WERI-Rb-1 (cell line): Measurements from ENCODE around the gene DCLRE1B.

Experiments used
- DNase-seq: peaks from one replicate; pipeline ENCODE4 v3.0.0-alpha.2; 2020
- H3K27ac ChIP-seq: fragments of 250-450 bp; sonication (Bioruptor Pico); 2 replicates; pipeline ENCODE4 v1.5.1; 2020; ENCODE audit warnings: mild to moderate bottlenecking, moderate library complexity
- H3K27me3 ChIP-seq: fragments of 250-450 bp; sonication (Bioruptor Pico); 2 replicates; pipeline ENCODE4 v1.5.1; 2021; ENCODE audit warnings: mild to moderate bottlenecking, low read depth, moderate library complexity; ENCODE audit not compliant: insufficient read depth, severe bottlenecking
- H3K36me3 ChIP-seq: fragments of 250-450 bp; sonication (Bioruptor Pico); 2 replicates; pipeline ENCODE4 v1.5.1; 2020; ENCODE audit warnings: mild to moderate bottlenecking, moderate library complexity
- H3K4me3 ChIP-seq: 2 replicates; pipeline ENCODE4 v1.5.1; 2011; ENCODE audit warnings: low read depth, mild to moderate bottlenecking, control low read depth, low read length
- H3K9me3 ChIP-seq: fragments of 250-450 bp; sonication (Bioruptor Pico); 2 replicates; pipeline ENCODE4 v1.5.1; 2021; ENCODE audit warnings: mild to moderate bottlenecking, moderate library complexity; ENCODE audit not compliant: severe bottlenecking
- TF ChIP-seq, protein P1 (sequence below): IDR thresholded peaks from 2 replicates; pipeline ENCODE4 v1.5.1; 2011; ENCODE audit warnings: low read depth, mild to moderate bottlenecking, control low read depth, inconsistent platforms, low read length

Gene DCLRE1B

DNA sequence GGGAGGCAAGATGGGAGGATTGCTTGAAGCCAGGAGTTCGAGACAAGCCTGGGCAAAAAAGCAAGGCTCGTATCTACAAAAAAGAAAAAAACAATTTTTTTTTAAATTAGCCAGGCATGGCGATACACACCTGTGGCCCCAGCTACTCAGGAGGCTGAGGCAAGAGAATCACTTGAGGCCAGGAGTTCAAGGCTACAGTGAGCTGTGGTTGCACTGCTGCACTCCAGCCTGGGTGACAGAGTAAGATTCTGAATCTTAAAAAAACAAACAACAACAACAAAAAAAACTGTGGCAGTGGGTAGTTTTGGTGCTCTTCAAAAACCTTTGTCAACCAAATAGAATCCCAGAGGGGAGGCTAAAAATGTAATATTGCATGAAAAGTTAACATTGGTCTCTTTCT is 34.3 kb upstream of the DCLRE1B start:
- DNase-seq = no peak
- Histone ChIP-seq H3K36me3 (no peaks in the 10 kb centered on the region), H3K4me3 (no peak overlapping the region), H3K27me3 (no peaks in the 10 kb centered on the region), H3K9me3 (no peaks in the 10 kb centered on the region), H3K27ac (no peak overlapping the region)
- TF ChIP-seq, protein P1, sequence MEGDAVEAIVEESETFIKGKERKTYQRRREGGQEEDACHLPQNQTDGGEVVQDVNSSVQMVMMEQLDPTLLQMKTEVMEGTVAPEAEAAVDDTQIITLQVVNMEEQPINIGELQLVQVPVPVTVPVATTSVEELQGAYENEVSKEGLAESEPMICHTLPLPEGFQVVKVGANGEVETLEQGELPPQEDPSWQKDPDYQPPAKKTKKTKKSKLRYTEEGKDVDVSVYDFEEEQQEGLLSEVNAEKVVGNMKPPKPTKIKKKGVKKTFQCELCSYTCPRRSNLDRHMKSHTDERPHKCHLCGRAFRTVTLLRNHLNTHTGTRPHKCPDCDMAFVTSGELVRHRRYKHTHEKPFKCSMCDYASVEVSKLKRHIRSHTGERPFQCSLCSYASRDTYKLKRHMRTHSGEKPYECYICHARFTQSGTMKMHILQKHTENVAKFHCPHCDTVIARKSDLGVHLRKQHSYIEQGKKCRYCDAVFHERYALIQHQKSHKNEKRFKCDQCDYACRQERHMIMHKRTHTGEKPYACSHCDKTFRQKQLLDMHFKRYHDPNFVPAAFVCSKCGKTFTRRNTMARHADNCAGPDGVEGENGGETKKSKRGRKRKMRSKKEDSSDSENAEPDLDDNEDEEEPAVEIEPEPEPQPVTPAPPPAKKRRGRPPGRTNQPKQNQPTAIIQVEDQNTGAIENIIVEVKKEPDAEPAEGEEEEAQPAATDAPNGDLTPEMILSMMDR = no peak

DNA sequence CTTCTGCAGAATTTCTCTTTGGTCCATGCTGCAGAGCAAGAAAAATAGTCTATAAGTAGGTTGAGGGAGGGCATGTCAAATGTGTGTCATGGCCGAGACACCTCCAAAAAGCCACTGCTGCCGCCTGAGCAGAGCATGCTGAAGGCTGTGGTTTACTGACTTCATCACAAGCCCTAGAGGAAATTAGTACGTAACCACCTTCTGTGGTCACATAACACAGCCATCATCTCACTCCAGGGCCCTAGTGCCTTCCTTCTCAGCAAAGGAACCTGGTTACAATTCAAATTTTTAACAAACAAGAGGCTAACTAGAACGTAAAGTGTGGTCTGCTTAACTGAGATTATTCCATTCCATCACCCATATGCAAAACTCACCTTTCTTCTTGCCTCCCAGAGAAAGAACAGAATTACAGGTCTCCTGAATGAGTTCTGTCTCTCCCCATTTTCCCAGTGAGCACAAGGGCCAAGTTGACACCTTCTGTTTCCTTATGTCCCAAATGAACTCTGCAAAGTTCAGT is 33.5 kb upstream of the DCLRE1B start, which contains the start of gene PTPN22:
TSS of gene PTPN22 (minus strand) at position 116 of the 517 bp plus-strand sequence.
- Histone ChIP-seq H3K27me3 (no peaks in the 10 kb centered on the region), H3K4me3 (no peak within 1 kb of the TSS), H3K27ac (no peak within 1 kb of the TSS), H3K9me3 (no peaks in the 10 kb centered on the region), H3K36me3 (no peaks in the 10 kb centered on the region)
- TF ChIP-seq, protein P1 = no peak
- no peak for DNase-seq

DNA sequence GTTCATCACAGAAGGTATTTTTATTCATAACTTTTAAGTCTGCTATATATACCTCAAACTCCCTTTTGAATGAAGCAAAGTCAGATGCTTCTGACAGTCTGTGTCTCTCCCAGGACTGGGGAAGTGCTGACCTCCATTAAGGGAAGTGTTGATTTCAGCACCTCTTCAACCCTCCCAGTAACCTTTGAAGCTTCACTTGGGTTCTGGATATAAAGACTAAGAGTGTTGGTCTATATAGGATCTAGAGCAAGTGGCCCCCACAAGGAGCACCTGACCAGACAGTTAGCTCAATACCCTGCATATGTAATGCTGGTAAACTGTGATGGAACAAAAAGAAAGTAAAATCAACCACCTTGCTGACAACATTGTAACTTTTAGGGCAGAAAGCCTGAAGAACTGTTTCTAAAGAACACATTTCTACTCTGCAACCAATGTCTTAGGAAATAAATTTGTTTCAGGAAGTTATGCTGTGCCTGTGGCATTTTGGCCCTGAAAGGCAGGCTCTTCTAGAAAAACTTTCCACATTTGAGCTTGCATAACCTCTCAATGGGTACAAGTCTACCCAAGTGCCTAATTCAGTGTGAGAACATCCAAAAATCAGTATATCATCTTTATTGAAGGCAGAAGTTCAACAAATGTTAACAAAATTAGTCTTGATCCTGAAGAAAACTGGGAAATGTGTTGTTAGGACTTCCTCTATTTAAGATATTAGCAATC is 32.7 kb upstream of the DCLRE1B start:
- Histone ChIP-seq H3K27ac (no peak overlapping the region), H3K36me3 (no peaks in the 10 kb centered on the region), H3K4me3 (no peak overlapping the region), H3K27me3 (no peaks in the 10 kb centered on the region), H3K9me3 (no peaks in the 10 kb centered on the region)
- TF ChIP-seq, protein P1 = no peak
- no peak for DNase-seq

DNA sequence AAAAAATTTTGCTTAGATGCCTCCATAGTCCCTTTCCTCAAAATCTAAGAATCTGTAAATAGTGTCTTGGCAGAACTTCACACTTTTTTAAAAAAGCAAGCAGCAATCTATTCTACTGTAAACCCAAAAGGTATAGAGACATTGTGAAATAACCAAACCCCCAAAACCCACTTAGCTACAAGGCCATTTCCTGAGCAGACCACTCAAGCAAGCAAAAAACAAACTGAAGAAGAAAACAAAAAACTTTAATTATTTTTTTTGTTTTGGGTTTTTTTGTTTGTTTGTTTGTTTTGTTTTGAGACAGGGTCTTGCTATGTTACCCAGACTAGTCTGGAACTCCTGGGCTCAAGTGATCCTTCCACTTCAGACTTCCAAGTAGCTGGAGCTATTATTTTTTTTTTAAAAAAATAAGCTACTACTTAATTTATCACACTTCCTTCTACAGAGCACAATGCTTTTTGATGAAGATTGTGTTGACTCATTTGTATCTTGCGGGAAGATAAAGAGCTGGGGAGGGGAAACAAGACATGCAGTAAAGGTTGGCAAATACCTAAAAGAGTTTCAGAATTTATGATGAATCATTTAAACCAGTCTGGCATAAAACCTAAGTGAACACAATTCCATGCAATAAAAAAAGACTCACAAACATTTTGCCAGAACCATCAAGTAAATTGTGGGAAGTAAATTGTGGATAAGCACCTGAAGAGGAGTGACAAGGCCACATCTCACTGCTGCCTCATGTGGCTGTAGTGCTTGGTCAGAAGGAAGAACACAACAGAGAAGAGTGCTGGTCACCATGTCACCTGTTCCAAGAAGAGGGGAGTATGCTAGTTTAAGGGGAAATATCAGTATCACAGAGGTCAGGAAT is 30.9 kb upstream of the DCLRE1B start:
- H3K4me3 ChIP-seq = no peak overlapping the region
- H3K27ac ChIP-seq = no peak overlapping the region
- no peaks in the 10 kb centered on the region for H3K9me3 ChIP-seq
- peak; percentile 16 for DNase-seq
- H3K36me3 ChIP-seq = no peaks in the 10 kb centered on the region
- no peaks in the 10 kb centered on the region for H3K27me3 ChIP-seq
- TF ChIP-seq, protein P1 = peak; percentile 52

DNA sequence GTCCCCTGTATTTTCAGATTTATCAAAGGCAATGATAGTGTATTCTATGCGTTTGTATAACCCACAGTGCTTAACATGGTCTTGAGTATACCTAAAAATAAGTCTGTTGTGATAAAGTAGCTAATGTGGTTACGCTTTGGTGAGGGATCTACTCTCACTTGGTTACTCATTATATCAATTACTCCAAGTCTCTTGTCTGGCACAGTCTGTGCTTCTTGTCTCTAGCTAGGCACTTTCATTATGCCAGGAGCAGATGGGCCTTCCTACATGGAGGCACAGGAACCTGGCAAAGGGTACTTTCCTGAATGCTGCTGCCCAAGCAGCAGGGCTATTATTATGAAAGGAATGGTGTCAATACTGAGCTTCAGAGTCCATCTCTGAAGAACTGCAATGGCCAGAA is 29.4 kb upstream of the DCLRE1B start:
- H3K36me3 ChIP-seq = no peaks in the 10 kb centered on the region
- no peak for DNase-seq
- no peak overlapping the region for H3K4me3 ChIP-seq
- no peaks in the 10 kb centered on the region for H3K9me3 ChIP-seq
- no peak overlapping the region for H3K27ac ChIP-seq
- TF ChIP-seq, protein P1 = no peak
- no peaks in the 10 kb centered on the region for H3K27me3 ChIP-seq
